Measurements from ENCODE around the gene SBDS. TPM values are rescaled to one million over a fixed set of nuclear protein-coding genes. Genes with fewer than 3 reads are reported as not detected.
"Not testable (repeated sequence)": the region's sequence is repeated elsewhere in the genome, so short reads cannot be mapped to it uniquely, and the experiment has no call there.

The SBDS gene
- total RNA-seq, 1 donor from 2014 or later = 66.3 TPM

DNA sequence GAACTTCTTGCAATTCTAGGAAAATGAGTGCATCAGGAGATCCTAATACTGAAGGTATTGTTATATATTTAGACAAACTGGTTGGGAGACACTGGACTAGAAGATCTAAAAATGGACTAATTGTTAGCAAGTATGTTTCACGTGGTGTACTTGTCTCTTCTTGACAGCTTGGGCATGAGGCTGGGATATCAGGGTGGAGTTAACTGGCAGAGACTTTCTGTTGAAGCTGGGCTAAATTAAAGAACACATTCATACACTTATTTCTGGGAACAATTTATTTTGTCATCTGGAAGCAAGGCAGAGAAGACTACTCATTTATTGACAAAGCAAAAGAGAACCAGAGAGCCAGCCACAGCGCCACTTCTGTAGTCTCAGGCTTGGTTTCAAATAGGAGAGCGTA, 27.1 kb upstream of the SBDS start:
- no peaks in the 10 kb centered on the region for H3K4me1 Mint-ChIP-seq (ENCODE audit: low read depth, unreplicated experiment)
- H3K27me3 Mint-ChIP-seq (ENCODE audit: unreplicated experiment) = no peaks in the 10 kb centered on the region
- H3K9me3 Mint-ChIP-seq (ENCODE audit: unreplicated experiment) = peaks cover 3% of the 10 kb centered on the region
- peak overlapping the region; percentile 46 for H3K27ac Mint-ChIP-seq (ENCODE audit: unreplicated experiment)
- TF ChIP-seq, protein P1, sequence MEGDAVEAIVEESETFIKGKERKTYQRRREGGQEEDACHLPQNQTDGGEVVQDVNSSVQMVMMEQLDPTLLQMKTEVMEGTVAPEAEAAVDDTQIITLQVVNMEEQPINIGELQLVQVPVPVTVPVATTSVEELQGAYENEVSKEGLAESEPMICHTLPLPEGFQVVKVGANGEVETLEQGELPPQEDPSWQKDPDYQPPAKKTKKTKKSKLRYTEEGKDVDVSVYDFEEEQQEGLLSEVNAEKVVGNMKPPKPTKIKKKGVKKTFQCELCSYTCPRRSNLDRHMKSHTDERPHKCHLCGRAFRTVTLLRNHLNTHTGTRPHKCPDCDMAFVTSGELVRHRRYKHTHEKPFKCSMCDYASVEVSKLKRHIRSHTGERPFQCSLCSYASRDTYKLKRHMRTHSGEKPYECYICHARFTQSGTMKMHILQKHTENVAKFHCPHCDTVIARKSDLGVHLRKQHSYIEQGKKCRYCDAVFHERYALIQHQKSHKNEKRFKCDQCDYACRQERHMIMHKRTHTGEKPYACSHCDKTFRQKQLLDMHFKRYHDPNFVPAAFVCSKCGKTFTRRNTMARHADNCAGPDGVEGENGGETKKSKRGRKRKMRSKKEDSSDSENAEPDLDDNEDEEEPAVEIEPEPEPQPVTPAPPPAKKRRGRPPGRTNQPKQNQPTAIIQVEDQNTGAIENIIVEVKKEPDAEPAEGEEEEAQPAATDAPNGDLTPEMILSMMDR (IDR thresholded peaks at IDR 0.05; ENCODE audit: partially characterized antibody, unreplicated experiment) = no peak
- no peak for DNase-seq
- no peak overlapping the region for H3K4me3 Mint-ChIP-seq (ENCODE audit: unreplicated experiment)
- H3K36me3 Mint-ChIP-seq (ENCODE audit: unreplicated experiment) = peaks cover 8% of the 10 kb centered on the region

DNA sequence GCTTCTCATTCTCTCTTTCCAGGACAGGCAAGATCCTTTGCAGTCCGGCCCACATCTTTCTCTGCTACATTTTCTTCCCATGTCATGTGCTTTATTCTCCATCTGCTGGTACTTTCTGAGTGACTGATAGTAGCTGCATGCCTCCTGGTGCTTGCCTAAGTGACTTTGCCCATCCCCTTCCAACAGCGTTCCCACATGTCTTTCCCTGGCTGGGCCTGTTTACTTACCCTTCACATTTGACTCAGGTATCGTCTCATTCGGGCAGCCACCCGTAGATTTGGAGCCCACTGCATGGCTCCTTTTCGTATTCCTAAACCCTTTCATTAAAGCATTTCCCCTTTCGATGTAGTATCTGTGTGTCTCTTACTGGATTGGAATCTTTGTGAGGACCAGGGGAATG, 25.9 kb upstream of the SBDS start:
- H3K9me3 Mint-ChIP-seq (ENCODE audit: unreplicated experiment) = peaks cover 3% of the 10 kb centered on the region
- TF ChIP-seq, protein P1 (IDR thresholded peaks at IDR 0.05; ENCODE audit: partially characterized antibody, unreplicated experiment) = no peak
- H3K27me3 Mint-ChIP-seq (ENCODE audit: unreplicated experiment) = no peaks in the 10 kb centered on the region
- H3K4me1 Mint-ChIP-seq (ENCODE audit: low read depth, unreplicated experiment) = no peaks in the 10 kb centered on the region
- H3K27ac Mint-ChIP-seq (ENCODE audit: unreplicated experiment) = no peak overlapping the region
- no peak overlapping the region for H3K4me3 Mint-ChIP-seq (ENCODE audit: unreplicated experiment)
- peaks cover 8% of the 10 kb centered on the region for H3K36me3 Mint-ChIP-seq (ENCODE audit: unreplicated experiment)
- DNase-seq = no peak

DNA sequence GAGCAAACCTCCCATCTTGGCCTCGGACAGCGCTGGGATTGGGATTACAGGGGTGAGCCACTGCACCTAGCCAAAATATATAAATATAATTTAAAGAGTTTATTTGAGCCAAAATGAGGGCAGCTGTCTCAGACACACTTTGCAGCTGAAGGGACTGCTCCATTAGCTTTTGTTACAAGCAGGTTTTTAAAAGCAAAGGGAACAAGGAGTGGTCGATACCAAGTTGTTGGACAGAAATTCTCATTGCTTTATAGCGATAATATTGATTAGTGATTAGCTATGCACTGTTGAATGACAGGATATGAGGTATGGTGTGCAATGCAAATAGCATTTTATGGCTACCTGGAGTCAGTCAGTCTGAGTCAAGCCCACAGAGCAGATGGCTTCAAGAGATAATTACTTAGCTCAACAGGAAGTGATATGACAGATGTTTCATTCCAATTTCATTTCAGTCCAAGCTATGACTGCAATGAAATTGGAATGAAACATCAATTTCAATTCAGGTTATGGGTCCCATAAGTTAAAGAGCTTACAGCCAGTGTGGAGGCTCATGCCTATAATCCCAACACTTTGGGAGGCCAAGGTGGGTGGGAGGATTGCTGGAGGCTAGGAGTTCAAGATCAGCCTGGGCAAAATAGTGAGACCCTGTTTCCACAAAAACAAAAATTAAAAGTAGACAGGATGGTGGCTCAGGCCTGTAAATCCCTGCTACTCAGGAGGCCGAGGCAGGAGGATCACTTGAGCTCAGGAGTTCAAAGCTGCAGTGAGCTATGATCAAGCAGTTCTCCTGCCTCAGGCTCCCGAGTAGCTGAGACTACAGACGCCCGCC, 24.4 kb upstream of the SBDS start:
- Mint-ChIP-seq H3K9me3 (ENCODE audit: unreplicated experiment) (peaks cover 3% of the 10 kb centered on the region), H3K27me3 (ENCODE audit: unreplicated experiment) (no peaks in the 10 kb centered on the region), H3K27ac (ENCODE audit: unreplicated experiment) (no peak overlapping the region), H3K4me3 (ENCODE audit: unreplicated experiment) (no peak overlapping the region), H3K36me3 (ENCODE audit: unreplicated experiment) (peaks cover 8% of the 10 kb centered on the region), H3K4me1 (ENCODE audit: low read depth, unreplicated experiment) (no peaks in the 10 kb centered on the region)
- TF ChIP-seq, protein P1 (IDR thresholded peaks at IDR 0.05; ENCODE audit: partially characterized antibody, unreplicated experiment) = no peak
- DNase-seq = no peak

DNA sequence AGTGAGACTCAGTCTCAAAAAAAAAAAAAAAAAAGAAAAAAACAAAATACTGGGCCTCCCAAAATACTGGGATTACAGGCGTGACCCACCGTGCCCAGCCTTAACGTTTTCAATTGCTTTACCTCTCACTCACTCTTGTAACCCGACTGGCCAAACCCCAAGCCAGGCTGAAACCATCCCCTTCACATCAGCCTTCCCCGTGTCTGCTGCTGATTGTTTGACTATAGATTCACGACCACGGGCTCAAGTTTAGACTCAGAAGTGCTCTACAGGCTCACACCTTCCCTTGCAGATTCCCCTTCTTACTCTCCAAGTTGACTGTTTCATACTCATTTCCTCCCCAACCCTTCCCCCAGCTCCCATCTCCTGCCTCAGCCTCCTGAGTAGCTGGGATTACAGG, 23.6 kb upstream of the SBDS start:
- TF ChIP-seq, protein P1 (IDR thresholded peaks at IDR 0.05; ENCODE audit: partially characterized antibody, unreplicated experiment) = no peak
- no peak overlapping the region for H3K27ac Mint-ChIP-seq (ENCODE audit: unreplicated experiment)
- no peaks in the 10 kb centered on the region for H3K4me1 Mint-ChIP-seq (ENCODE audit: low read depth, unreplicated experiment)
- peaks cover 8% of the 10 kb centered on the region for H3K36me3 Mint-ChIP-seq (ENCODE audit: unreplicated experiment)
- no peaks in the 10 kb centered on the region for H3K27me3 Mint-ChIP-seq (ENCODE audit: unreplicated experiment)
- DNase-seq = no peak
- no peak overlapping the region for H3K4me3 Mint-ChIP-seq (ENCODE audit: unreplicated experiment)
- H3K9me3 Mint-ChIP-seq (ENCODE audit: unreplicated experiment) = peaks cover 3% of the 10 kb centered on the region

DNA sequence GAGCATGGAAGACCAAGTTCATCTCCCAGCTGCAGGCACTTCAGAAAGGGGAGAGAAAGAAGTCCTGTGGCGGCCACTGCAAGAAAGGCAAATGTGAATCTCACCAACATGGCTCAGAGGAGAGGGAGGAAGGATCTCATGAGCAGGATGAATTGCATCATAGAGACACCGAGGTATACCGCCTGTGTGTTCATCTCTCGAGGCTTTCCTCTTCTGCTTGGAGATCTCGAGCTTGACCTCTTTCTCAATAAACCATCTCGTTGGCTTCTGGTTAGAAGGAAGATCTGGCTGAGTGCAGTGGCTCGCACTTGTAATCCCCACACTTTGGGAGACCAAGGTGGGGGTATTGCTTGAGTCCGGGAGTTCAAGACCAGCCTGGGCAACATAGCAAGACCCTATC, 22.6 kb upstream of the SBDS start:
- H3K4me3 Mint-ChIP-seq (ENCODE audit: unreplicated experiment); H3K9me3 Mint-ChIP-seq (ENCODE audit: unreplicated experiment); H3K27me3 Mint-ChIP-seq (ENCODE audit: unreplicated experiment); H3K4me1 Mint-ChIP-seq (ENCODE audit: low read depth, unreplicated experiment); H3K36me3 Mint-ChIP-seq (ENCODE audit: unreplicated experiment); H3K27ac Mint-ChIP-seq (ENCODE audit: unreplicated experiment); DNase-seq: not testable (repeated sequence)

DNA sequence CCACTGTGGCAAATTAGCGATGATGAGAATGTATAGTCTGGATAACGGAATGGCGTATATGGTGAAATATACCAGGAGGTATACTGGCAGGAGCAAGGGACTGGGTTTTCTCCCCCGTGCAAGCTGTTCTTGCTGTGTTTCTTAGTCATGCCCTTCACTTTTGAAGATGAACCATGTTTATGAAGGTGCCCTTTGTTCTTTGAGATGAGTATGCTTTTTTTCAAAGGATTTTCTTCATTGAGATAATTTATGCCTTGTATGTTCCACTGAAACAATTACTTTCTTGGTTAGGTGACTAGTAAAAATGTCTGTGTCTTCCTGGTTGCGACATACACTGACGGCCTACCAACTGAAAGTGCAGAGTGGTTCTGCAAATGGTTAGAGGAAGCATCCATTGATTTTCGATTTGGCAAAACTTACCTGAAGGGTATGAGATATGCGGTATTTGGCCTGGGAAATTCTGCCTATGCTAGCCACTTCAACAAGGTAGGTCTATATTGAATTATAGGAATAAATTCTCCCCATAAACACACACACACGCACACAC, 18.8 kb upstream of the SBDS start:
- DNase-seq; H3K4me1 Mint-ChIP-seq (ENCODE audit: low read depth, unreplicated experiment); H3K27ac Mint-ChIP-seq (ENCODE audit: unreplicated experiment); H3K27me3 Mint-ChIP-seq (ENCODE audit: unreplicated experiment); H3K9me3 Mint-ChIP-seq (ENCODE audit: unreplicated experiment); H3K4me3 Mint-ChIP-seq (ENCODE audit: unreplicated experiment); H3K36me3 Mint-ChIP-seq (ENCODE audit: unreplicated experiment): not testable (repeated sequence)

DNA sequence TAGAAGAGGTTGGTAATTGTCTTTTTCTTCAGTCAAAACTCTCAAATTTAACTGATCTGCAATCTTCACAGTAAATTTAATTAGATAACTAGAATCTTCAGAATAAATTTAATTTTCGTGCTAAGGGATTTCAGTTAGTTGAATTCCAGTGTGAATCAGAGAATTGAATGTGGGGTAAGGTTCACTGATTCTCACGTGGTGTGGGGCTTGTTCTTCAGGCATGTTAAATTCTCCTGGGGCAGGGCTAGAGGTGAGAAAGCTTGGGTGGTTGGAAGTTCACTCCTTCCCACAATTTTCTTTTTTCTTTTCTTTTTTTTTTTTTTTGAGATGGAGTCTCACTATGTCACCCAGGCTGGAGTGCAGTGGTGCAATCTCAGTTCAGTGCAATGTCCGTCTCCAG, 14.3 kb upstream of the SBDS start:
- not testable (repeated sequence) for H3K9me3 Mint-ChIP-seq (ENCODE audit: unreplicated experiment); H3K27me3 Mint-ChIP-seq (ENCODE audit: unreplicated experiment); DNase-seq; H3K4me1 Mint-ChIP-seq (ENCODE audit: low read depth, unreplicated experiment); H3K36me3 Mint-ChIP-seq (ENCODE audit: unreplicated experiment); H3K27ac Mint-ChIP-seq (ENCODE audit: unreplicated experiment); H3K4me3 Mint-ChIP-seq (ENCODE audit: unreplicated experiment)
